HG02981 (cell line): Measurements from ENCODE around the gene GDF2.

Experiments used
- ATAC-seq: cut with Tn5 transposase; IDR thresholded peaks from one replicate; pipeline ENCODE4 v1.9.1; 2021; ENCODE audit warnings: mild to moderate bottlenecking, moderate library complexity; ENCODE audit not compliant: unreplicated experiment

GDF2 gene

DNA sequence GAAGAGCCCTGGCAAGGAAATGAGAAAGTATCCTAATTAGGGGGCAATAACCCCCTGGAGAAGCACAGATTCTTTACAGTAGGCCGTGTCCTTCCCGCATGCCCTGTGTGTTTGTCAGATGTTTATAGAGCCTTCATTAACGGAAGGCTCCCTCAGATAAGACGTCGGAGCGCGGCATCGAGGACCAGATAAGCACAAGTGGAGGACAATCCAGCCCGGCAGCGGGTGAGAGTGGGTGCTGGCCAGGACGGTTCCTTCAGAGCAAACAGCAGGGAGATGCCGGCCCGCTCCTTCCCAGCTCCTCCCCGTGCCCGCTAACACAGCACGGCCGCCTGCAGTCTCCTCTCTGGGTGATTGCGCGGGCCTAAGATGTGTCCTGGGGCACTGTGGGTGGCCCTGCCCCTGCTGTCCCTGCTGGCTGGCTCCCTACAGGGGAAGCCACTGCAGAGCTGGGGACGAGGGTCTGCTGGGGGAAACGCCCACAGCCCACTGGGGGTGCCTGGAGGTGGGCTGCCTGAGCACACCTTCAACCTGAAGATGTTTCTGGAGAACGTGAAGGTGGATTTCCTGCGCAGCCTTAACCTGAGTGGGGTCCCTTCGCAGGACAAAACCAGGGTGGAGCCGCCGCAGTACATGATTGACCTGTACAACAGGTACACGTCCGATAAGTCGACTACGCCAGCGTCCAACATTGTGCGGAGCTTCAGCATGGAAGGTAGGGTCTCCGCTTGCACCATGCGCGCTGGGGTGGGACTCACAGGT, at the start of gene GDF2:
TSS of gene GDF2 (plus strand) at position 155 of the 762 bp plus-strand sequence. CDS start at position 370, 215 bp downstream.
- no peak for ATAC-seq

DNA sequence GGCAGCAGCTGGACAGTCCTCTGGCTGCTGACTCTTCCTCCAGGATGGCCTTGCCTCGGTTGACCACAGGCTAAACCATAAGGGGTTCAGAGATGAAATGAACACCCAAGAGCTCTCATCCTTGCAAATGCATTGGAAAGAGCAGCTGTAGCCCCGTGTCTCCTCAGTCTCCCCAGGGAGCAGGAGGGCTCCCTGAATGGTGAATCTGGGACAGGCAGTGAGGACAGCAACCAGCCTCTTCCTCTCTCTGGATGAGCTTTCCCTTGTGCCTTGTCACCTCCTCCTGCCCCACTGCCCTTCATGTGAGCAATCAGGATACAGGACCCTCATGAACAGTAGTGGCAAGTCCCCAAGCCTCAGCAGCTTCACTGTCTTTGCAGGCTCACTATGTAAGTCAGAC, 46.2 kb upstream of the GDF2 start:
- no peak for ATAC-seq

GRCh38 chr10:47276576-47277351, 45.5 kb upstream of the GDF2 start:
- no peak for ATAC-seq

- ATAC-seq: no peak
These were observed 44.7 kb upstream of the GDF2 start for GRCh38 chr10:47277352-47278151.

GRCh38 chr10:47278152-47278473, 44.1 kb upstream of the GDF2 start:
- no peak for ATAC-seq

GRCh38 chr10:47278720-47279119, 43.5 kb upstream of the GDF2 start:
- no peak for ATAC-seq

GRCh38 chr10:47279276-47279675, 43.0 kb upstream of the GDF2 start:
- ATAC-seq: no peak

- no peak for ATAC-seq
These were observed 40.1 kb upstream of the GDF2 start for GRCh38 chr10:47282005-47282656.

DNA sequence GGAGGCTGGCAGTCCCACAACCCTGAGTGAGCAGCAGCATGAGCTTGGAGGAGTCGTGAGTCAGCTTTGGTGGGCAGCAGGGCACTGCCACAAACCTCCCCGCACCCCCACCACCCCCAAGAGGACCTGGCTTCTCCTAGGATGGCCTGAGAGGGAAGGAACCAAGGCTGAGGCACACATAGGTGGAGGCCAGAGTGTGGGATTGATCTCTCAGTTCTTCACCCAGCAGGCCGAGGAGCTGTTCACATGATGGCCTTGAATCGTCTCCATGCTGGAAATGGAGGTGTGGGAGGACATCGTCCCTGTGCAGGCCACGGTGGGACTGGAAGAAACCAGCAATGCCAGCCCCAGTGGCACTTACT, 39.6 kb upstream of the GDF2 start:
- no peak for ATAC-seq

DNA sequence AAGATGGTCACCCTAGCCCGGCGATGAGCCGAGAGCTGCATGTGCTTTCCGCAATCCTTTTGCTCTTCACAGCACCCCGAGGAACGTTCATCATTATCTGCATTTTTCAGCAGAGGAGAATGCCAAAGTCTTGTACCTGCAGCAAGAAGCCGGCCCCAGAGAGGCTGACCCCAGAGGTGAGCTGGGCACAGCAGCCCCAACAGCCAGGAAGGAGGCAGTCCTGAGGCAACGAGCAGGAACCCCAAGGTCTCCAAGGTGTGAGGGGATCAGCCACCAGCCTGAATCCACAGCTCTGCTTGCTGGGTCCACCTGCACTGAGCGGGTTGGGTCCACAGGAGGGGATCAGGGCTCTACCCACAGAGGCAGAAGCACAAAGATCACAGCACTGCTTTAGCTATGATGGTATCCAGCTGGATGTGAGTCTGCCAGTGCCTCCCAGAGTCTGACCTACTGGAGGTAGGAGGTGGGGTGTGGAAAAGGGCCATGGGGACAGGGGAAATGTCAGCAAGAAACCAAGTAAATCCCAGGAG, 39.1 kb upstream of the GDF2 start:
- ATAC-seq: no peak

GRCh38 chr10:47283848-47284247, 38.4 kb upstream of the GDF2 start:
- no peak for ATAC-seq

GRCh38 chr10:47285381-47286115, 36.7 kb upstream of the GDF2 start:
- ATAC-seq: no peak

DNA sequence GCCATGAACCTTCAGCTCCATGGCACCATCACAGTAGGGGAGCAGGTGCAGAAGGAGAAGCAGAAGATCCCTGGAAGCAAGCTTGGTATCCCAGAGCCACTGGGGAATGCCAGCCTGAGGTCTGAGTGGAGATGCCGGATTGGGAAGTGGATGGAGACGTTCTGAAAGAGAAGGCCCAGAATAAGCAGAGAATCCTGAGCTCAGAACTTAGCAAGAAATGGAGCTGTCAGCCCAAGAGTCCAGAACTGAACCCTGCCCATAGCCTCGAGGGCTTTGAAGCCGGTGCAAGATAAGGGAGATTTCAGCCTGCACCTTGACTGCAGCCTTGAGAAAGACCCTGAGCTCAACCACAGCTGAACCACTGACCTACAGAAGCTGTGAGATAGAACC, 36.1 kb upstream of the GDF2 start:
- no peak for ATAC-seq

DNA sequence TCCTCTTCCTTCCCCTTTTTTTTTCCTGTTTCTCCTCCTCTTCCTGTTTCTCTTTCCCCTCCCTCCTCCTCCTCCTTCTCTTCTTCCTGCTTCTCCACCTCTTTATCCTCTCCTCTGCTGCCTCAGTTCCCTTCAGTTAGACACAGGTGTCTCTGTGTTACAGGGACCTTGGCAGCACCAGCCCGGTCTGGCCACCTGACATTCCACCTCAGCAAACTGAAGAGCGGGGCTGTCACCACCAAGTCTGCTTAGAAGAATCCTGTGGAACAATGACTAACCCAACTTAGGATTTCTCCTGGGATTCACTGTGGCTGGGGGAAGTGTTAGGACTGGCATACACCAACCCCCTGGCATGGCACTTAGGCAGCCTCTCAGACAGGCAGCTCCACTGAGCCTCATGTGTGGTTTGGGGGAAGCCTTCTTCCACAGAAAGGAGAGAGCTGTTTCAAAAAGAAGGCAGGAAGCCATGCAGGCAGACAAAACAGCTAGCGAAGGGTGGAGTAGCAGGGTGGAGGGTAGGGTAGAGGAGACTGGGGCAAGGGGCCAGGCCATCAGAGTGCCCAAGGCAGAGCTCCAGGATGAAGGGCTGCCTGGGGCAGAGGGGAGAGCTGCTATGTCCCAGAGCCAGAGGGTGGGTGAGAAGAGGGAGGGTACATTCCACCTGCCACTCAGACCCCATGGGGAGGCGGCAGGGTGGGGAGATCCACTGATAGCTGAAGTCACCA, 35.5 kb upstream of the GDF2 start:
- no peak for ATAC-seq

DNA sequence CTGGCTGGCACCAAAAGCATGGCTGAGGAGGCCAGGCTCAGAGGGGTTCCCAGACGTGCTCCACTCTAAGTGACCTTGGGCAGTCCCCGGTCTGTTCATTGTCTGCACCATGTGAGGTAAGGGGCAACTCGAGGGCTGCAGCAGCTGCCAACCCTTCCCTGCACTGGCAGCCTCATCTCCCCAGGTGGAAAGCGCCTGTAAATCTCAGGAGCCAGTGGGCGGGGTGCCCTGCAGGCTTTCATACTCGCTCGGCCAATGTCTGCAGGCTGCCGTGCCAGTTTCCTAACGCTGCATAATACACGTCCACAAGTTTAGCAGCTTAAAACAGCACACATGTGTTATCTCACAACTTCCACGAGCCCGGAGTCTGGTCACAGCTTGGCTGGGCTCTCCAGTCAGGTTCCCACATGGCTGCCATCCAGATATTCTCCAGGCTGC, 34.9 kb upstream of the GDF2 start:
- no peak for ATAC-seq

- ATAC-seq: no peak
These were observed 34.4 kb upstream of the GDF2 start for GRCh38 chr10:47287805-47288204.

GRCh38 chr10:47288236-47288635, 34.0 kb upstream of the GDF2 start:
- no peak for ATAC-seq

GRCh38 chr10:47288916-47289495, 33.2 kb upstream of the GDF2 start:
- ATAC-seq: no peak

DNA sequence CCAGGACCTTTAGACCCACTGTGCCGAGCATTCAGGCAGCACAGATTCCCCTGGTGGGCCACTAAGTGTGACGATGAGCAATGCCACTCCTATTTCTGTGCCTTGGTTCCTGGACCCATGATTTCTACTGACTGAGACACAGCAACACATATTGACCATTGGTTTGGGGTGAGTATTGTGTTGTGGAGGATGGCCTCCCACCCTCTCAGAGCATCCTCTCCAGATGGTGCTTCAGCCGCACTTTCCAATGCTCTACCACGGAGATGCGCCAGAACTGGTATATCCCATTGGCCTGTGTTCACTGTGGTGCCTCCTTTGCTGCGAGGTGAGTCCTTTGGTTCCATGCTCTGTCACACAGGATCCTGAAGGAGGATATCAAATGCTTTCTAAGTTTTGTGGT, 32.3 kb upstream of the GDF2 start:
- ATAC-seq: no peak
